T-helper 22 cell (primary cell): ENCODE measurements around the gene ABCC3.

Experiments used
- DNase-seq: peaks from one replicate; pipeline ENCODE4 v3.0.0-alpha.2; 2020; ENCODE audit warnings: low read depth

The ABCC3 gene

GRCh38 chr17:50642722-50643656, 8.3 kb downstream of the ABCC3 start:
- no peak for DNase-seq

- no peak for DNase-seq
Measured at GRCh38 chr17:50645748-50646682, 11.3 kb downstream of the ABCC3 start.

- DNase-seq = no peak
Measured at GRCh38 chr17:50647187-50647586, 12.5 kb downstream of the ABCC3 start.

GRCh38 chr17:50649042-50649908, 14.6 kb downstream of the ABCC3 start:
- no peak for DNase-seq

GRCh38 chr17:50651661-50652060, 17.0 kb downstream of the ABCC3 start:
- no peak for DNase-seq

GRCh38 chr17:50653738-50654137, 19.1 kb downstream of the ABCC3 start:
- DNase-seq = no peak

GRCh38 chr17:50656509-50656908, 21.8 kb downstream of the ABCC3 start:
- no peak for DNase-seq

- DNase-seq = no peak
Measured at GRCh38 chr17:50657054-50657453, 22.4 kb downstream of the ABCC3 start.

GRCh38 chr17:50657627-50658026, 22.9 kb downstream of the ABCC3 start:
- DNase-seq = no peak

- DNase-seq = no peak
Measured at GRCh38 chr17:50658616-50659015, 23.9 kb downstream of the ABCC3 start.

- no peak for DNase-seq
Measured at GRCh38 chr17:50659179-50659578, 24.5 kb downstream of the ABCC3 start.

GRCh38 chr17:50660042-50660886, 25.6 kb downstream of the ABCC3 start:
- no peak for DNase-seq

GRCh38 chr17:50660887-50661345, 26.2 kb downstream of the ABCC3 start:
- DNase-seq = no peak

- no peak for DNase-seq
Measured at GRCh38 chr17:50661348-50661747, 26.7 kb downstream of the ABCC3 start.

GRCh38 chr17:50661795-50662391, 27.2 kb downstream of the ABCC3 start:
- no peak for DNase-seq

- no peak for DNase-seq
Measured at GRCh38 chr17:50662632-50663225, 28.0 kb downstream of the ABCC3 start.

GRCh38 chr17:50663812-50664374, 29.2 kb downstream of the ABCC3 start:
- no peak for DNase-seq

GRCh38 chr17:50664788-50665458, 30.2 kb downstream of the ABCC3 start:
- DNase-seq = no peak

- DNase-seq = no peak
Measured at GRCh38 chr17:50665838-50666237, 31.2 kb downstream of the ABCC3 start.
